Upper lobe of left lung (tissue), 6 donors: Measurements from ENCODE around the gene TFEB. TPM values are rescaled to one million over a fixed set of nuclear protein-coding genes. Genes with fewer than 3 reads are reported as not detected.

Source experiments
- ATAC-seq, 2 donors: fragments of 200-7000 bp; cut with Tn5 transposase; one replicate each; pipeline ENCODE4 v1.9.1; 2022; ENCODE audit warnings: mild to moderate bottlenecking in 2 of 2, moderate library complexity in 2 of 2; ENCODE audit not compliant: low FRiP score in 2 of 2
- DNase-seq, 2 donors: peaks; one replicate each; pipeline ENCODE4 v3.0.0-alpha.2; 2019 to 2020
- H3K27ac ChIP-seq, 4 donors: fragments of 200-600 bp; sonication (generic); one replicate each; pipeline ENCODE4 v1.5.1; 2016 to 2019
- H3K27me3 ChIP-seq, 4 donors: fragments of 200-600 bp; sonication (generic); one replicate each; pipeline ENCODE4 v1.5.1; 2017 to 2019
- H3K36me3 ChIP-seq, 4 donors: fragments of 200-600 bp; sonication (generic); one replicate each; pipeline ENCODE4 v1.5.1; 2016 to 2019
- H3K4me1 ChIP-seq, 4 donors: fragments of 200-600 bp; sonication (generic); one replicate each; pipeline ENCODE4 v1.5.1; 2018 to 2019
- H3K4me3 ChIP-seq, 4 donors: fragments of 200-600 bp; sonication (generic); one replicate each; pipeline ENCODE4 v1.5.1; 2017 to 2019; ENCODE audit warnings: mild to moderate bottlenecking in 2 of 4, moderate library complexity in 1 of 4
- H3K9me3 ChIP-seq, 4 donors: fragments of 200-600 bp; sonication (generic); one replicate each; pipeline ENCODE4 v1.5.1; 2018 to 2019
- EP300 ChIP-seq, 4 donors: sonication (generic); formaldehyde crosslinking; IDR thresholded peaks; one replicate each; pipeline ENCODE4 v1.5.1; 2017; ENCODE audit warnings: antibody characterized with exemption in 4 of 4, control low read depth in 2 of 4
- POLR2A ChIP-seq, 4 donors: fragments of 450-650 bp; IDR thresholded peaks; one replicate each; pipeline ENCODE4 v1.5.1; 2016 to 2017; ENCODE audit warnings: antibody characterized with exemption in 4 of 4, mild to moderate bottlenecking in 2 of 4
- POLR2AphosphoS5 ChIP-seq, 2 donors: sonication (generic); formaldehyde crosslinking; IDR thresholded peaks; one replicate each; pipeline ENCODE4 v1.5.1; 2017; ENCODE audit warnings: antibody characterized with exemption in 2 of 2
- WGBS, 2 donors: methylation state at CpG; one replicate each; pipeline ENCODE4 v1.1.5; 2017 to 2018; 5-methylcytosine and 5-hydroxymethylcytosine counted together
- total RNA-seq, 6 donors: library from RNA; depleted of rRNA in 4 of 6; stranded (reverse); fragments of >200 nt in 4 of 6; gene quantifications; one replicate each; pipeline versions ENCODE4 v1.1.0 to v1.2.1, GENCODE V29; 2016 to 2021
- TF ChIP-seq, protein P1 (sequence below), 6 experiments: fragments of 450-650 bp in 4 of 6; fragments of 200-600 bp in 2 of 6; sonication (generic) in 2 of 6; IDR thresholded peaks; one replicate each; pipeline ENCODE4 v1.5.1; 2016 to 2019; ENCODE audit warnings: antibody characterized with exemption in 6 of 6
- donor health status: DM: no; HTN: no; CAD: no; lungs with moderate emphysema.
- donor health status: DM: no; HTN: yes; CAD: no; lungs with severe emphysema.

Gene TFEB
- total RNA-seq, 6 donors from 2014 or later, result 20.2 to 46.0 (median 27.3) TPM

GRCh38 chr6:41717392-41717736, 18.0 kb downstream of the TFEB start:
- 68 to 100% methylated on average over 1 of the region's 1 CpG for WGBS, 2 donors
- H3K4me1 ChIP-seq, result peaks cover 32 to 48% (median 37%) of the 10 kb centered on the region in 4 donors
- H3K27ac ChIP-seq, result no peak overlapping the region

DNA sequence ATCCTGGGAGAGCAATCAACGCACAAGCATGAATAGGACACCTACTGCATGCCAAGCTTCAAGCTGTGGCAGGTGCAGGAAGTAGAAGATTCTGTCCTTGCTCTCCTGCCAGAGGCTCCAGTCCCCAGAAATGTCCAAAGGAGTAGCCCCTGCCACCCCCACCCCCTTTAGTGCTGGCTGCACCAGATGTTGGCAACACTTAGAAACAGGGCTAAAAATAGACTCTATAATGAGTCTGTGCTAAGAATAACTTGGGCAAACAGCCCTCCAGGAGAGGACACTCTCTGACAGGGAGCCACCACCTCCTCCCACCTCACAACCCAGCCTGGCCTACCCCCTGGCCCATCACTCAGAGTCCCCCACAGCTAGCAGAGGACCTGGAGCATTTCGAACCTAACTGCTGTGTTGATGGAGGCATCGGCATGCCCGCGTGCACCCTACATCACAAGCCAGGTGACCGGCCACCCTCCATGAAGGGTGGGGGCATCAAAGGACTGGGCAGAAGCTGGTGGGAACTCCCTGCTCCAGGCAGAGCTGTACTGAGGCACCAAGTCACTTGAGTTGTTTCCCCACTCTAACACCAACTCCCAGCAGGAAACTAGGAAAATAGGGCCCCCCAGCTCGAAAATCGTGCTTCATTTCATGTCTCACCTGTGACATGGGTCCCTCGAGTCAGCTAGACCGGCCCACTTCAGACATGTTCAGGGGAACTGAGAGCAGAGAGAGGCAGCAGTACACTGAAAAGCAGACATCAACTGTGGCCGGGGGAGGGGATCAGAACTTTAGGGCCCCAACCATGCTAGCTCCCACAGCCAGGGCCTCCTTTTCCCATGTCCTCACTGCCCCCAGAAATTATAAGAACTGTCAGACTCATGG, 18.7 kb downstream of the TFEB start:
- no peaks in the 10 kb centered on the region for H3K9me3 ChIP-seq
- no peak for TF ChIP-seq POLR2A (IDR thresholded peaks at IDR 0.05)
- ATAC-seq (no peak), DNase-seq (no peak)
- H3K4me3 ChIP-seq, result no peak overlapping the region
- H3K4me1 ChIP-seq, result peaks cover 39 to 48% (median 41%) of the 10 kb centered on the region in 4 donors
- H3K27ac ChIP-seq, result no peak overlapping the region
- H3K36me3 ChIP-seq, result no peaks in the 10 kb centered on the region
- no peaks in the 10 kb centered on the region for H3K27me3 ChIP-seq
- WGBS, 2 donors, result 79 to 88% methylated on average over 10 to 11 of the region's 11 CpGs

More at GRCh38 chr6:41717392-41717736, 18.0 kb downstream of the TFEB start:
- ATAC-seq (no peak), DNase-seq (no peak)
- Histone ChIP-seq H3K4me3 (no peak overlapping the region), H3K9me3 (no peaks in the 10 kb centered on the region), H3K36me3 (no peaks in the 10 kb centered on the region), H3K27me3 (no peaks in the 10 kb centered on the region)
- TF ChIP-seq EP300 (IDR thresholded peaks at IDR 0.05) (no peak), POLR2A (IDR thresholded peaks at IDR 0.05) (no peak), POLR2AphosphoS5 (IDR thresholded peaks at IDR 0.05) (no peak)
- TF ChIP-seq, protein P1, sequence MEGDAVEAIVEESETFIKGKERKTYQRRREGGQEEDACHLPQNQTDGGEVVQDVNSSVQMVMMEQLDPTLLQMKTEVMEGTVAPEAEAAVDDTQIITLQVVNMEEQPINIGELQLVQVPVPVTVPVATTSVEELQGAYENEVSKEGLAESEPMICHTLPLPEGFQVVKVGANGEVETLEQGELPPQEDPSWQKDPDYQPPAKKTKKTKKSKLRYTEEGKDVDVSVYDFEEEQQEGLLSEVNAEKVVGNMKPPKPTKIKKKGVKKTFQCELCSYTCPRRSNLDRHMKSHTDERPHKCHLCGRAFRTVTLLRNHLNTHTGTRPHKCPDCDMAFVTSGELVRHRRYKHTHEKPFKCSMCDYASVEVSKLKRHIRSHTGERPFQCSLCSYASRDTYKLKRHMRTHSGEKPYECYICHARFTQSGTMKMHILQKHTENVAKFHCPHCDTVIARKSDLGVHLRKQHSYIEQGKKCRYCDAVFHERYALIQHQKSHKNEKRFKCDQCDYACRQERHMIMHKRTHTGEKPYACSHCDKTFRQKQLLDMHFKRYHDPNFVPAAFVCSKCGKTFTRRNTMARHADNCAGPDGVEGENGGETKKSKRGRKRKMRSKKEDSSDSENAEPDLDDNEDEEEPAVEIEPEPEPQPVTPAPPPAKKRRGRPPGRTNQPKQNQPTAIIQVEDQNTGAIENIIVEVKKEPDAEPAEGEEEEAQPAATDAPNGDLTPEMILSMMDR (IDR thresholded peaks at IDR 0.05), result no peak

GRCh38 chr6:41715795-41716515, 19.5 kb downstream of the TFEB start:
- no peaks in the 10 kb centered on the region for H3K27me3 ChIP-seq
- no peaks in the 10 kb centered on the region for H3K9me3 ChIP-seq
- H3K36me3 ChIP-seq, result no peaks in the 10 kb centered on the region
- no peak for DNase-seq
- no peak overlapping the region for H3K4me3 ChIP-seq
- WGBS, 2 donors, result 85 to 97% methylated on average over 5 of the region's 5 CpGs
- no peak for TF ChIP-seq POLR2A (IDR thresholded peaks at IDR 0.05)
- TF ChIP-seq, protein P1 (IDR thresholded peaks at IDR 0.05), result no peak
- TF ChIP-seq POLR2AphosphoS5 (IDR thresholded peaks at IDR 0.05), result no peak
- TF ChIP-seq EP300 (IDR thresholded peaks at IDR 0.05), result no peak
- H3K4me1 ChIP-seq, result peaks cover 40 to 48% (median 42%) of the 10 kb centered on the region in 4 donors
- H3K27ac ChIP-seq, result no peak overlapping the region
- no peak for ATAC-seq

DNA sequence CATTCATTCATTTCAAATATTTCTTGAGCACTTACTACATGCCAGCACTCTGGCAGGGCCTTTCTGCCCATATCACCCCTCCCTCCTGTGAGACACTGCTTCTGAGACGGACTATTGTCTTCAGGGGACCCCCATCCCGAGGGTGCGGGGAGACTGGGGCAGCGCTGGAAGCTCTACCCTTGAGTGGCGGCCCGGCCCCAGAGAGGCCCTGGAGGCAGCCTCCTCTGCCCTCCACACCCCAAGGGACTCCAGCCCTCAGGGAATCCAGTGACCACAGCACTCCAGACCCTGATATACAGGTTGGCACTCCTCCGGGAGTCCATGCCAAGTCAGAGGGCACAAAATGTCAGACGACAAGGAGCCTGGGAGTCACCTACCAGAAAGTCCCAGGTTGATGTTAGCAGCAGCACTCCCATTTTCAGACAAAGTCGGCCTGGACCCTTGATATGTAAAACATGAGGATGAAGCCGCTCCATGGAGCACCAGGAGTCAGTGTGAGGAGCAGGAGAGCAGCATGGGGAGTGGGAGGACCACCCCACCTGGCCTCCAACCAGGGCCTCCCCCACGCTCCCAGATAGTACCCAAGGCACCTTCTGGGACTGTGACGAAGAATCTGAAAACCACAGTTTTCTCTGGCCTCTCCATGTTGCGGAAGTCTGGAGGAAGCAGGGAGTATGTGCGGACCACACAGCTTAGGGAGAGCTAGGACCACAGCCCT, 20.7 kb downstream of the TFEB start:
- Histone ChIP-seq H3K4me3 (no peak overlapping the region), H3K9me3 (no peaks in the 10 kb centered on the region), H3K27ac (no peak overlapping the region), H3K27me3 (no peaks in the 10 kb centered on the region), H3K36me3 (no peaks in the 10 kb centered on the region), H3K4me1 (peaks cover 40 to 44% (median 42%) of the 10 kb centered on the region in 4 donors)
- WGBS, 2 donors, result 92 to 93% methylated on average over 12 to 14 of the region's 14 CpGs
- no peak for DNase-seq
- no peak for TF ChIP-seq POLR2A (IDR thresholded peaks at IDR 0.05)
- no peak for TF ChIP-seq EP300 (IDR thresholded peaks at IDR 0.05)
- TF ChIP-seq POLR2AphosphoS5 (IDR thresholded peaks at IDR 0.05), result no peak
- TF ChIP-seq, protein P1 (IDR thresholded peaks at IDR 0.05), result no peak
- no peak for ATAC-seq
